ENCODE measurements around the gene RBMS3. TPM values are rescaled to one million over a fixed set of nuclear protein-coding genes. Genes with fewer than 3 reads are reported as not detected.
"Not testable (repeated sequence)": the region's sequence is repeated elsewhere in the genome, so short reads cannot be mapped to it uniquely, and the experiment has no call there.

RBMS3 gene
- total RNA-seq, 4 donors from 2014 or later, result 51.5 to 76.0 (median 66.6) TPM

- H3K27ac ChIP-seq, result no peak overlapping the region
- no peak for ATAC-seq
- H3K9me3 ChIP-seq, result no peaks in the 10 kb centered on the region
- no peak for TF ChIP-seq EP300 (IDR thresholded peaks at IDR 0.05)
- TF ChIP-seq POLR2AphosphoS5 (IDR thresholded peaks at IDR 0.05), result no peak
- no peak for TF ChIP-seq POLR2A (IDR thresholded peaks at IDR 0.05)
- no peaks in the 10 kb centered on the region for H3K36me3 ChIP-seq
- WGBS, 2 donors (ENCODE audit: low coverage in 1 of 2), result 92 to 100% methylated on average over 4 of the region's 4 CpGs
- no peaks in the 10 kb centered on the region for H3K27me3 ChIP-seq
- H3K4me1 ChIP-seq, result no peaks in the 10 kb centered on the region
- no peak overlapping the region for H3K4me3 ChIP-seq
These were observed 372.8 kb downstream of the RBMS3 start for GRCh38 chr3:29653680-29654079.

GRCh38 chr3:29655015-29655747, 374.3 kb downstream of the RBMS3 start:
- Histone ChIP-seq H3K4me1 (no peaks in the 10 kb centered on the region), H3K9me3 (no peaks in the 10 kb centered on the region), H3K27me3 (no peaks in the 10 kb centered on the region), H3K36me3 (no peaks in the 10 kb centered on the region), H3K4me3 (no peak overlapping the region), H3K27ac (no peak overlapping the region)
- 80 to 88% methylated on average over 5 to 6 of the region's 6 CpGs for WGBS, 2 donors (ENCODE audit: low coverage in 1 of 2)
- ATAC-seq, result no peak
- TF ChIP-seq CTCF (IDR thresholded peaks at IDR 0.05), result no peak
- no peak for TF ChIP-seq EP300 (IDR thresholded peaks at IDR 0.05)
- no peak for TF ChIP-seq POLR2A (IDR thresholded peaks at IDR 0.05)
- no peak for TF ChIP-seq POLR2AphosphoS5 (IDR thresholded peaks at IDR 0.05)

GRCh38 chr3:29665688-29666087, 384.8 kb downstream of the RBMS3 start:
- ATAC-seq, result no peak
- TF ChIP-seq POLR2AphosphoS5 (IDR thresholded peaks at IDR 0.05) (no peak), EP300 (IDR thresholded peaks at IDR 0.05) (no peak), CTCF (IDR thresholded peaks at IDR 0.05) (no peak), POLR2A (IDR thresholded peaks at IDR 0.05) (no peak)
- Histone ChIP-seq H3K4me3 (no peak overlapping the region), H3K9me3 (no peaks in the 10 kb centered on the region), H3K4me1 (peaks cover 0 to 9% (median 3%) of the 10 kb centered on the region in 3 donors), H3K27ac (no peak overlapping the region), H3K27me3 (no peaks in the 10 kb centered on the region), H3K36me3 (no peaks in the 10 kb centered on the region)
- 55 to 74% methylated on average over 3 of the region's 3 CpGs for WGBS, 2 donors (ENCODE audit: low coverage in 1 of 2)

GRCh38 chr3:29668233-29668632, 387.4 kb downstream of the RBMS3 start:
- no peaks in the 10 kb centered on the region for H3K36me3 ChIP-seq
- WGBS, 2 donors (ENCODE audit: low coverage in 1 of 2), result 93 to 100% methylated on average over 1 to 2 of the region's 2 CpGs
- no peak overlapping the region for H3K4me3 ChIP-seq
- H3K4me1 ChIP-seq, result peaks cover 0 to 9% (median 3%) of the 10 kb centered on the region in 3 donors
- H3K27me3 ChIP-seq, result no peaks in the 10 kb centered on the region
- no peak overlapping the region for H3K27ac ChIP-seq
- no peaks in the 10 kb centered on the region for H3K9me3 ChIP-seq
- no peak for TF ChIP-seq EP300 (IDR thresholded peaks at IDR 0.05)
- ATAC-seq, result no peak

- no peaks in the 10 kb centered on the region for H3K27me3 ChIP-seq
- no peak for ATAC-seq
- TF ChIP-seq POLR2AphosphoS5 (IDR thresholded peaks at IDR 0.05) (no peak), EP300 (IDR thresholded peaks at IDR 0.05) (no peak), CTCF (IDR thresholded peaks at IDR 0.05) (no peak), POLR2A (IDR thresholded peaks at IDR 0.05) (no peak)
- H3K4me3 ChIP-seq, result no peak overlapping the region
- H3K4me1 ChIP-seq, result peaks cover 0 to 9% (median 3%) of the 10 kb centered on the region in 3 donors
- H3K36me3 ChIP-seq, result no peaks in the 10 kb centered on the region
- no peak overlapping the region for H3K27ac ChIP-seq
- 100% methylated on average over 1 to 2 of the region's 2 CpGs for WGBS, 2 donors (ENCODE audit: low coverage in 1 of 2)
- H3K9me3 ChIP-seq, result no peaks in the 10 kb centered on the region
These were observed 387.9 kb downstream of the RBMS3 start for GRCh38 chr3:29668728-29669127.

- not testable (repeated sequence) for H3K4me1 ChIP-seq, ATAC-seq, H3K4me3 ChIP-seq, H3K27ac ChIP-seq, H3K27me3 ChIP-seq, H3K9me3 ChIP-seq, H3K36me3 ChIP-seq
- WGBS, 2 donors (ENCODE audit: low coverage in 1 of 2), result 96 to 100% methylated on average over 1 to 4 of the region's 7 CpGs
These were observed 389.6 kb downstream of the RBMS3 start for GRCh38 chr3:29670476-29670875.
